ENCODE results near the gene CCDC194. TPM values are rescaled to one million over a fixed set of nuclear protein-coding genes. Genes with fewer than 3 reads are reported as not detected.
"Not testable (repeated sequence)": the region's sequence is repeated elsewhere in the genome, so short reads cannot be mapped to it uniquely, and the experiment has no call there.

Gene CCDC194
- total RNA-seq, 4 donors from 2014 or later, result 0.93 to 1.7 TPM; not detected in 2

- DNase-seq (ENCODE audit: low spot score), result no peak
These were observed 23.9 kb downstream of the CCDC194 start for GRCh38 chr19:17370026-17370587.

GRCh38 chr19:17365361-17365760 is 28.6 kb downstream of the CCDC194 start:
- DNase-seq (ENCODE audit: low spot score) (no peak), ATAC-seq (ENCODE audit: low FRiP score) (no peak)
- TF ChIP-seq CTCF (IDR thresholded peaks at IDR 0.05), result no peak

More at GRCh38 chr19:17370026-17370587, 23.9 kb downstream of the CCDC194 start:
- peak; percentile 59 for ATAC-seq (ENCODE audit: low FRiP score)
- TF ChIP-seq CTCF (IDR thresholded peaks at IDR 0.05), result no peak

- not testable (repeated sequence) for DNase-seq (ENCODE audit: low spot score); ATAC-seq (ENCODE audit: low FRiP score)
These were observed 30.0 kb downstream of the CCDC194 start for GRCh38 chr19:17363852-17364605.

- ATAC-seq (ENCODE audit: low FRiP score) (no peak), DNase-seq (ENCODE audit: low spot score) (no peak)
- no peak for TF ChIP-seq CTCF (IDR thresholded peaks at IDR 0.05)
These were observed 33.8 kb downstream of the CCDC194 start for GRCh38 chr19:17359905-17360800.

GRCh38 chr19:17358395-17358794 is 35.6 kb downstream of the CCDC194 start:
- DNase-seq (ENCODE audit: low spot score) (no peak), ATAC-seq (ENCODE audit: low FRiP score) (peak; percentile 68)
- TF ChIP-seq CTCF (IDR thresholded peaks at IDR 0.05), result no peak

GRCh38 chr19:17357724-17358123 is 36.3 kb downstream of the CCDC194 start:
- ATAC-seq (ENCODE audit: low FRiP score) (no peak), DNase-seq (ENCODE audit: low spot score) (no peak)
- no peak for TF ChIP-seq CTCF (IDR thresholded peaks at IDR 0.05)

- no peak for ATAC-seq (ENCODE audit: low FRiP score)
- no peak for TF ChIP-seq CTCF (IDR thresholded peaks at IDR 0.05)
These were observed 36.8 kb downstream of the CCDC194 start for GRCh38 chr19:17357078-17357666.

More at GRCh38 chr19:17357078-17357666, 36.8 kb downstream of the CCDC194 start:
- DNase-seq (ENCODE audit: low spot score), result no peak

All from omental fat pad (tissue), 4 donors.